Muscle of leg (tissue), 11 donors: ENCODE results near the gene CARMIL1. TPM values are rescaled to one million over a fixed set of nuclear protein-coding genes. Genes with fewer than 3 reads are reported as not detected.

ENCODE experiments used
- DNase-seq: peaks from one replicate; pipeline ENCODE4 v3.0.0; 2013
- H3K27ac ChIP-seq: one replicate; pipeline ENCODE4 v1.5.1; 2013; ENCODE audit warnings: mild to moderate bottlenecking, low read length, control low read depth
- H3K27me3 ChIP-seq: one replicate; pipeline ENCODE4 v1.6.1; 2013; ENCODE audit warnings: low read length; ENCODE audit not compliant: control insufficient read depth, insufficient read depth
- H3K36me3 ChIP-seq: one replicate; pipeline ENCODE4 v1.6.1; 2013; ENCODE audit warnings: low read length; ENCODE audit not compliant: control insufficient read depth, insufficient read depth
- H3K4me1 ChIP-seq: one replicate; pipeline ENCODE4 v1.6.1; 2013; ENCODE audit warnings: low read length; ENCODE audit not compliant: control insufficient read depth, insufficient read depth
- H3K4me3 ChIP-seq: one replicate; pipeline ENCODE4 v1.5.1; 2013; ENCODE audit warnings: low read length, control low read depth
- H3K9me3 ChIP-seq: replicated peaks from 2 replicates; pipeline ENCODE4 v1.6.1; 2013; ENCODE audit warnings: low read depth, low read length; ENCODE audit not compliant: control insufficient read depth
- WGBS: methylation state at CpG from one replicate; pipeline ENCODE4 v1.1.5; 2013; ENCODE audit warnings: missing lambda C conversion rate; ENCODE audit not compliant: insufficient coverage; 5-methylcytosine and 5-hydroxymethylcytosine counted together
- polyA plus RNA-seq, 8 donors: library from polyadenylated mRNA; unstranded; fragments of 120-200 nt; gene quantifications; one replicate each; pipeline versions ENCODE4 v1.2.1 to v1.2.3, GENCODE V29; 2013; ENCODE audit warnings: inconsistent platforms in 1 of 8, low replicate concordance in 1 of 8; ENCODE audit not compliant: insufficient read length in 8 of 8, insufficient read depth in 1 of 8
- total RNA-seq: library from RNA; stranded (reverse); fragments of 120-200 nt; gene quantifications from one replicate; pipeline ENCODE4 v1.2.4, GENCODE V29; 2013

Gene CARMIL1
- total and polyA plus RNA-seq, 9 donors = 3.1 to 6.4 (median 3.6) TPM

DNA sequence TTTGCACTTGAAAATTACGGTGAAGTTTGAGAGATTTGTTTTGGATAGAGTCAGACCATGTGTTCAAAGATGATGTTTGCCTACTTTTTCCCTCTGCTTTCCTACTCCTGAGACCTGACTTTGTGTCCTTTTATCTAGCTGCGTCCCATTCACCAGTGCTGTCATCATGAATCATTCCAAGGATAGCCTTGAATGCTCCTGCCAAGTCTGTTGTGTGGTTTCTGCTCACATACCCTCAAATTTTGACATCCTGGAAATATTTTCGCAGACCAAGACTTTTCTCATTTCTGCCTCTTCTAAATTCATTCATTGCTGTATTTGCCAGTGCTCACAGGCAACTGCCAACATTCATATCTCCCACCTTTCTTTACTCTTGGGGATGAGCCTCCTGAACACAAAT is 197.0 kb downstream of the CARMIL1 start:
- 86% methylated on average over 2 of the region's 3 CpGs for WGBS
- Histone ChIP-seq H3K27me3 (no peaks in the 10 kb centered on the region), H3K4me1 (no peaks in the 10 kb centered on the region), H3K9me3 (no peaks in the 10 kb centered on the region), H3K36me3 (no peaks in the 10 kb centered on the region), H3K27ac (no peak overlapping the region), H3K4me3 (no peak overlapping the region)
- DNase-seq = no peak

DNA sequence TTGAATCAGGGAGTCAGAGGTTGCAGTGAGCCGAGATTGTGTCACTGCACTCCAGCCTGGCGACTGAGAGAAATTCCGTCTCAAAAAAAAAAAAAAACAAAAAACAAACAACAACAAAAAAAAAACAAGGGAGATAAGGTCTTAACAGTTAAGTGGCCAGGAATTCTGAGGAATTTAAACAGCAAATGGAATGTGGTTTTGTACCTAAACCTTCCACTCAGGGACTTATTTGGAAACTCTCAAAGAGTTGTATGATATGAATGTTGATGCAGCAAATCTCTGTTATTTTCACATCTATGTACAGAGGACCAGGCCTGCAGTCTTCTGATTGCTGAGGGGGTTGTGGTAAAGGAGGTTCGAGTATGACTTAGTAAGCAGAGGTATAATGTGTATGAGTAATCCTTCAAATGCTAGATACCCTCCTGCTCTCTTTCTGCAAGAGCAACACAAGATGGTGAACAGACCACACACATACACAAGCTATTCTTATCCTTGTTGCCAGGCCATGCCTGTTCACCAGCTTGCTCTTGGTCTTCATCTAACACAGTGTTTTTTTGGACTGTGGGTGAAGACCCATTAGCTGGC is 197.9 kb downstream of the CARMIL1 start:
- no peaks in the 10 kb centered on the region for H3K27me3 ChIP-seq
- H3K36me3 ChIP-seq = no peaks in the 10 kb centered on the region
- no CpG with 5 or more reads among the region's 4 CpGs for WGBS
- no peaks in the 10 kb centered on the region for H3K4me1 ChIP-seq
- no peaks in the 10 kb centered on the region for H3K9me3 ChIP-seq
- H3K4me3 ChIP-seq = no peak overlapping the region
- DNase-seq = no peak
- H3K27ac ChIP-seq = no peak overlapping the region

DNA sequence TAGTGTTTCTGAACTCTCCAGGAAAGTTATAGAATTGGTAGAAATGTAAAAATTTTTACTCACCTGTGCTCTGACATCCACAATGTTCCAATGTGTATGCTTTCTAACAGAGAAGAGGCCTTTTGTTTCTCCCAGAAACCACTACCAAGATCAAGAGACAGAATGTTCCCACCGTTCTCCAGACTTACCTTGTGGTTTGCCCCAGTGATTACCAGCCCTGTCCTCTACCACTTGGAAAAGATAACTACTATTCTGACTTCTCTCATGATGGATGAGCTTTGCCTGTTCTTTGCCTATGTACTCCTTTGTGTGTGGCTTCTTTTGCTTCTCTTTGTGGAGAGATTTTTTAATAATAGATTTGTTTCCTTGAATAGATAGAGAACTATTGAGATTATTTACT is 199.8 kb downstream of the CARMIL1 start:
- H3K9me3 ChIP-seq = no peaks in the 10 kb centered on the region
- no peaks in the 10 kb centered on the region for H3K36me3 ChIP-seq
- H3K27me3 ChIP-seq = no peaks in the 10 kb centered on the region
- no peaks in the 10 kb centered on the region for H3K4me1 ChIP-seq
- WGBS = 60% methylated on average over 1 of the region's 1 CpG
- DNase-seq = no peak
- H3K27ac ChIP-seq = no peak overlapping the region
- no peak overlapping the region for H3K4me3 ChIP-seq

DNA sequence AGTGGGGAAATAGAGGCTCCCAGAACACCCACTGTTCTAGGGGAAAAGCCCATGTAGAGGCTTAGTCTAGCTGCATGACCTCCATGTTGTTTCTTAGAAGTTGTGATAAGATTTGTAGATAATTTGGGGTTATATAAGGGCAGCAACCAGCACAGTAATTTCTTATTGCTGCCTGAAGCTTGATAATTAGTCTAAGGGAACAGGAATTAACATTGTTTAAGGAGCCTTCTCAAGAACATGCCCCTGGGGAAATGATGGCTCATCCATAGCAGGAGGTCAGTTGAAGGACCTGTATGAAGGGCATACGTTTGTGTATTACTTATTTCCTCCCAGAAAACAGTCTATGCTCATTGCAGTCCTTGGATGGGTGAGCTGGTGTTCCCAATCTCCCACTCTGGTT is 202.1 kb downstream of the CARMIL1 start:
- Histone ChIP-seq H3K9me3 (no peaks in the 10 kb centered on the region), H3K27me3 (no peaks in the 10 kb centered on the region), H3K36me3 (no peaks in the 10 kb centered on the region), H3K4me1 (peaks cover 5% of the 10 kb centered on the region), H3K4me3 (no peak overlapping the region), H3K27ac (no peak overlapping the region)
- WGBS = no CpG with 5 or more reads among the region's 1 CpG
- no peak for DNase-seq

DNA sequence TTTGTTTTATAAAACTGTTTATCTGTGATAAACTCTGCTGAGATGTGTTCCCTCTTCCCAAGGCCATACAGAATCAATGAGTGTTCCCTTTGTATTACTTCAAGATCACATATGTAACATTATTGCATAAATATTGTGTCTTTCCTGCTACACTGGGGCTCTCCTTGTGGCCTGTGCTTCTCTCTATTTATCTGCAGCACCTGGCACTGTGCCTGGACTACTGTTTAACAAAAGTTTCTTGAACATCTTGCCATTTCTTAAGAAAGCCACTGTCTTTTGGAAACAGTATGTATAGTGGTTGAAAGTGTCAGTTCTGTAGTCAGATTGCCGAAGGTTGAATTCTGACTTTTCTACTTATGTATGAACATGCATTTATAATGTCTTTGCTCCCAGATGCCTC is 203.8 kb downstream of the CARMIL1 start:
- no peak overlapping the region for H3K4me3 ChIP-seq
- WGBS = no CpG with 5 or more reads among the region's 1 CpG

DNA sequence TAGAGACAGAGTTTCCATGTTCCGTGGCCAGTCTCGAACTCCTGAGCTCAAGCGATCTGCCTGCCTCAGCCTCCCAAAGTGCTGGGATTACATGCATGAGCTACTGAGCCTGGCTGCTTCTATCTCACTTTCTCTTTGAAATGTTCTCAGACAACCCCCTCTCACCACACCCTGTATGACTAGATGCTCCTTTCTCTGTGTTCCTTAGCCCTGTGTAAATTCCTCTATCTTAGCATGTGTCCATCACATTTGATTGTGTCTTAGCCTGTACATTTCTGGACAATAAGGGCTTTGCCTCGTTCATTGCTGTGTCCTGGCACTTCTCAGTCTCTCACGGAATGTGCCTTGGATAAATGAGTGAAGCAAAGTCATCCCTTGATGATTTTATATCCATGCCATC is 204.8 kb downstream of the CARMIL1 start:
- Histone ChIP-seq H3K4me3 (no peak overlapping the region), H3K36me3 (no peaks in the 10 kb centered on the region), H3K4me1 (peaks cover 5% of the 10 kb centered on the region), H3K27me3 (no peaks in the 10 kb centered on the region), H3K27ac (no peak overlapping the region), H3K9me3 (no peaks in the 10 kb centered on the region)
- WGBS = 87% methylated on average over 3 of the region's 5 CpGs
- no peak for DNase-seq

More for the DNA sequence above, 203.8 kb downstream of the CARMIL1 start:
- Histone ChIP-seq H3K27me3 (no peaks in the 10 kb centered on the region), H3K36me3 (no peaks in the 10 kb centered on the region), H3K4me1 (peaks cover 5% of the 10 kb centered on the region), H3K27ac (no peak overlapping the region), H3K9me3 (no peaks in the 10 kb centered on the region)
- no peak for DNase-seq

DNA sequence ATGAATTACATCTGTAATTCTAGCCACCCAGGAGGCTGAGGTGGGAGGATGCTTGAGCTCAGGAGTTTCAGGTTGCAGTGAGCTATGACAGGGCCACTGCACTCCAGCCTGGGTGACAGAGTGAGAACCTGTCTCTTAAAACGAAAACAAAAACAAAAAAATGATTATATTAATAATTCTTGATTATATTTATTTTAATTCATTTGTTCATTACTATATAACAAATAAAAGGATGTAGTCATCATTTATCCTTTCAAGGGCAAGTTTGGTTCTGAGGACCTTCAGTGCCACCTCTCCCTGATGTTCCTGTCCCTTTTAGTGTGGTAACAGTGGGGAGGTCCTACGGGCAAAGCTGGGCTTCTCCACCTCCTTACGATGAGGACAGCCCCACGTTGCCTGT is 205.7 kb downstream of the CARMIL1 start:
- Histone ChIP-seq H3K36me3 (no peaks in the 10 kb centered on the region), H3K27me3 (no peaks in the 10 kb centered on the region), H3K4me1 (peaks cover 6% of the 10 kb centered on the region), H3K27ac (no peak overlapping the region), H3K9me3 (no peaks in the 10 kb centered on the region), H3K4me3 (no peak overlapping the region)
- no CpG with 5 or more reads among the region's 4 CpGs for WGBS
- no peak for DNase-seq

DNA sequence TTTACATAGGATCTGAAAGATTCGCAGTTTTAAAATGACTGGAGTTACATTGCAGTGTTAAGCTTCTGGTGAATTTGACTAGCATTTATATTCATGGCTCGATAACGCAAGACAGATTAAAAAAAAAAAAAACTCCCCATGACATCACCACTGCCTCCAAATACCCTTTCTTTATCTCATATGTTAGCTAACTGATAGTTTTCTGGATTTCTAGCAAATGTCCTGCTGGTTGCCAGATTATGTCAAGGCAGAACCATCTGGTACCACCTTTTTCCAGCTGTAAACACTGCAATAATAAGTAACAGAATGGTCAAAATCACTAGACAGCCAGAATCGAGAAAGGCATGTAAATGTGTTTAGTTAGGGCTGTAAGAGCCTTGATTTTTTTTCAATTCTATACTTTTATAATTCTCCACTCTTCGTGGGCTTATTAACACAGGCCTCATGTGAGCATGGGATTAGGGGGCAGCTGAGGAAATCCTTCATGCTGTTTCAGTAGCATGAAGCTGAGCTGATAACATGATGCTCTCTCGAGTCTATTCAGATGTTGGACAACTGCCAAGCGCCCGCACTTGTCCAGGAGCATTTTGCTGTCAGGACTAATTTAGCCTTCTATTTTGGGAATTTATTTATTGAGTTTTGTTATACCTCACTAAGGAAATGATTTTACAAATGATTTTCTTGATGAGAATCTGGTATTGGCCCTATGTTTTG is 206.8 kb downstream of the CARMIL1 start:
- Histone ChIP-seq H3K27ac (peak overlapping the region; percentile 54), H3K27me3 (no peaks in the 10 kb centered on the region), H3K9me3 (no peaks in the 10 kb centered on the region), H3K36me3 (no peaks in the 10 kb centered on the region), H3K4me1 (peaks cover 10% of the 10 kb centered on the region), H3K4me3 (no peak overlapping the region)
- 13% methylated on average over 2 of the region's 8 CpGs for WGBS
- peak; percentile 67 for DNase-seq

DNA sequence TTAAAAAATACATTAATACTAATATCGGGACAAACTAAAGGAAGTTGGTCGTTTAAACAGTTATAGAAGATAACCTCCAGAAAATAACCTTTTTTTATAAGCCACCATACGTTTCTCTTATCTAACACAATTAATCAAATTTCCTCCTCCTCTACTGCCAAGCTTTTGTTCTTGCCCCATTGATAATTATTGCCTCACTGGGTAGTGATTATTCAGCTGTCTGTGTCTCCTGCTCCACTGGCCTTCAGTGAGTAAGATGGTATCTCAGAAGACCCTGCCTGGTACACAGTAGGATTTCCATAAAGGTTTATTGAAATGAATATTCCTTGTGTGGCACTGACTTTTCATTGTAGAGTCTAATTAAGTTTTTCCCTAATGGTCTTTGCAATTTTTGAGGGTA is 207.4 kb downstream of the CARMIL1 start:
- H3K27ac ChIP-seq = no peak overlapping the region
- WGBS = no CpG with 5 or more reads among the region's 3 CpGs

DNA sequence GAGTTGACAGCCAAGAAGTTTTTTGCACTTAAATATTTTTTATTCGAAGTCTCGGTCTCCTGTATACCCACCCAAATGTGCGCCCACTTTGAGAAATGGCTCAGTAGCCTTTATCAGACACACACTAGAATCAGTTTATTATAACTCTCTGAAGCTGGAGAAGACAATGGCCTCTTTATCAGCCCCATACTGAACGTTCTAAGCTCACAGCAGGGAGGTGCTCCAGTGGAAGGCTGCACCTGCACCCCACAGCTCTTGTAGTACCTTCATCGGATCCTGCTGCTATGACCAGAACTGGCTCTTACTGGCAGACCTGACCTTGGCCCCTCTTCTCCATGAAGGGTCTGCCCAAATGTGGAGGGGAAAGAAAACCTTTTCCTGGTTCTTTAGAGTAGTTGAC is 207.8 kb downstream of the CARMIL1 start:
- no peaks in the 10 kb centered on the region for H3K36me3 ChIP-seq
- no peaks in the 10 kb centered on the region for H3K9me3 ChIP-seq
- WGBS = 93% methylated on average over 4 of the region's 5 CpGs
- H3K4me3 ChIP-seq = no peak overlapping the region
- no peaks in the 10 kb centered on the region for H3K27me3 ChIP-seq
- peaks cover 10% of the 10 kb centered on the region for H3K4me1 ChIP-seq
- DNase-seq = no peak
- no peak overlapping the region for H3K27ac ChIP-seq

More for the DNA sequence above, 207.4 kb downstream of the CARMIL1 start:
- peaks cover 10% of the 10 kb centered on the region for H3K4me1 ChIP-seq
- H3K4me3 ChIP-seq = no peak overlapping the region
- H3K36me3 ChIP-seq = no peaks in the 10 kb centered on the region
- DNase-seq = no peak
- no peaks in the 10 kb centered on the region for H3K27me3 ChIP-seq
- no peaks in the 10 kb centered on the region for H3K9me3 ChIP-seq
